ENCODE results near the gene FGD6. TPM values are rescaled to one million over a fixed set of nuclear protein-coding genes. Genes with fewer than 3 reads are reported as not detected.

FGD6 gene
- total RNA-seq, 4 donors from 2014 or later: 25.0 to 37.0 (median 32.1) TPM

GRCh38 chr12:95037906-95038305, 179.4 kb downstream of the FGD6 start:
- TF ChIP-seq, protein P1, sequence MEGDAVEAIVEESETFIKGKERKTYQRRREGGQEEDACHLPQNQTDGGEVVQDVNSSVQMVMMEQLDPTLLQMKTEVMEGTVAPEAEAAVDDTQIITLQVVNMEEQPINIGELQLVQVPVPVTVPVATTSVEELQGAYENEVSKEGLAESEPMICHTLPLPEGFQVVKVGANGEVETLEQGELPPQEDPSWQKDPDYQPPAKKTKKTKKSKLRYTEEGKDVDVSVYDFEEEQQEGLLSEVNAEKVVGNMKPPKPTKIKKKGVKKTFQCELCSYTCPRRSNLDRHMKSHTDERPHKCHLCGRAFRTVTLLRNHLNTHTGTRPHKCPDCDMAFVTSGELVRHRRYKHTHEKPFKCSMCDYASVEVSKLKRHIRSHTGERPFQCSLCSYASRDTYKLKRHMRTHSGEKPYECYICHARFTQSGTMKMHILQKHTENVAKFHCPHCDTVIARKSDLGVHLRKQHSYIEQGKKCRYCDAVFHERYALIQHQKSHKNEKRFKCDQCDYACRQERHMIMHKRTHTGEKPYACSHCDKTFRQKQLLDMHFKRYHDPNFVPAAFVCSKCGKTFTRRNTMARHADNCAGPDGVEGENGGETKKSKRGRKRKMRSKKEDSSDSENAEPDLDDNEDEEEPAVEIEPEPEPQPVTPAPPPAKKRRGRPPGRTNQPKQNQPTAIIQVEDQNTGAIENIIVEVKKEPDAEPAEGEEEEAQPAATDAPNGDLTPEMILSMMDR (IDR thresholded peaks at IDR 0.05): no peak
- TF ChIP-seq POLR2A (IDR thresholded peaks at IDR 0.05): no peak
- TF ChIP-seq POLR2AphosphoS5 (IDR thresholded peaks at IDR 0.05): no peak
- no peak for TF ChIP-seq EP300 (IDR thresholded peaks at IDR 0.05; ENCODE audit: low read depth)
- Histone ChIP-seq H3K4me1 (no peaks in the 10 kb centered on the region), H3K27me3 (no peaks in the 10 kb centered on the region), H3K9me3 (no peaks in the 10 kb centered on the region), H3K36me3 (peaks cover 0 to 47% (median 7%) of the 10 kb centered on the region in 4 donors), H3K4me3 (no peak overlapping the region), H3K27ac (no peak overlapping the region)
- in situ Hi-C loops (cut with MboI; ENCODE audit: low pct_ligation_motif_present in 1 of 4, low pct_unique_long_range_greater_than_20kb in 1 of 4, low sequenced_read_pairs in 3 of 4) (no loop called here), intact Hi-C loops (cut with DNase I; ENCODE audit: low total_unique reads) (no loop called here)
- DNase-seq: no peak
- WGBS, 2 donors (ENCODE audit: low coverage in 1 of 2): 80 to 86% methylated on average over 2 of the region's 2 CpGs

DNA sequence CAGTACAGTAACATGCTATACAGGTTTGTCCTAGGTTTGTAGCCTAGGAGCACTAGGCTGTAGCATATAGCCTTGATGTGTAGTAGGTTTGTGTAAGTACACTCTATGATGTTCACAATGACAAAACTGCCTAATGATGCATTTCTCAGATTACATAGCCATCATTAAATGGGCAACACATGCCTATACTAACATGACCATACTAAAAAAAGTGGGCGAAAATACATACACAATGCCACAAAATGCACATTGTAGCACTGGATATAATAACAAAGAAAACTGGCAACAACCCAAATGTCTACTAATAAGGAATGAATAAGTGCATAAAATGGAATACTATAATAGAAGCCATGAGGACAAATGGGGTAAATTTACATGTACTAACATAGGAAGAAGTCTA, 182.5 kb downstream of the FGD6 start:
- intact Hi-C loops (cut with DNase I; ENCODE audit: low total_unique reads) (no loop called here), in situ Hi-C loops (cut with MboI; ENCODE audit: low pct_ligation_motif_present in 1 of 4, low pct_unique_long_range_greater_than_20kb in 1 of 4, low sequenced_read_pairs in 3 of 4) (no loop called here)
- Histone ChIP-seq H3K27me3 (no peaks in the 10 kb centered on the region), H3K4me3 (no peak overlapping the region), H3K4me1 (no peaks in the 10 kb centered on the region), H3K27ac (no peak overlapping the region), H3K9me3 (no peaks in the 10 kb centered on the region), H3K36me3 (peaks cover 0 to 30% (median 11%) of the 10 kb centered on the region in 4 donors)
- no peak for DNase-seq
- TF ChIP-seq, protein P1 (IDR thresholded peaks at IDR 0.05): no peak
- TF ChIP-seq POLR2AphosphoS5 (IDR thresholded peaks at IDR 0.05) (no peak), EP300 (IDR thresholded peaks at IDR 0.05; ENCODE audit: low read depth) (no peak), POLR2A (IDR thresholded peaks at IDR 0.05) (no peak)
- WGBS, 2 donors (ENCODE audit: low coverage in 1 of 2): 100% methylated on average over 1 of the region's 1 CpG

Other genes with a start within 250 kb of the FGD6 start
- gene NDUFA12, start 213.8 kb downstream of the FGD6 start, total RNA-seq: 100 to 1,000 TPM in 2 of 4 donors, 1 to 10 TPM in 2; 4.4 to 155 (median 69.2) TPM
- gene NR2C1, start 143.8 kb downstream of the FGD6 start, total RNA-seq: 100 to 1,000 TPM in 1 of 4 donors, 10 to 100 TPM in 3; 25.1 to 157 (median 46.0) TPM
- gene VEZT, start 340 bp upstream of the FGD6 start, total RNA-seq: 100 to 1,000 TPM in 1 of 4 donors, 10 to 100 TPM in 3; 55.2 to 130 (median 85.5) TPM

Data from transverse colon (tissue), 4 donors.